Naive thymus-derived CD4-positive, alpha-beta T cell (primary cell): ENCODE results near the gene RAB1B. TPM values are rescaled to one million over a fixed set of nuclear protein-coding genes. Genes with fewer than 3 reads are reported as not detected.

Experiments
- polyA plus RNA-seq, 2 donors: library from polyadenylated mRNA; unstranded; fragments of 300-500 nt; fragmentation: Illumina TruSeq; gene quantifications; one replicate each; pipeline ENCODE4 v1.2.3, GENCODE V29; 2021
- total RNA-seq, 6 experiments: library from RNA in 5 of 6; stranded (reverse) in 5 of 6; gene quantifications; 1 replicate in 5 of 6; 2 replicates in 1 of 6; pipeline ENCODE4 v1.2.3 and lab custom pipeline; 2021 to 2026

RAB1B gene
- total and polyA plus RNA-seq, 7 experiments from 2014 or later = 11.3 to 151 (median 64.8) TPM

Other genes with a start within 250 kb of the RAB1B start
- 1 to 10 TPM in 2 of 5 experiments, not detected in 3; 1.4 to 4.2 TPM for gene CATSPER1, start 242.2 kb upstream of the RAB1B start, total RNA-seq
- not detected for gene CATSPER1, start 242.2 kb upstream of the RAB1B start, polyA plus RNA-seq
- gene GAL3ST3, start 219.5 kb upstream of the RAB1B start, total RNA-seq = not detected
- not detected for gene GAL3ST3, start 219.5 kb upstream of the RAB1B start, polyA plus RNA-seq
- gene SF3B2, start 216.3 kb upstream of the RAB1B start, total RNA-seq = 100 to 1,000 TPM; 163 to 248 (median 206) TPM
- gene SF3B2, start 216.3 kb upstream of the RAB1B start, polyA plus RNA-seq = 100 to 1,000 TPM in 1 of 2 donors, 10 to 100 TPM in 1; 81.8 to 140 TPM
- gene PACS1, start 198.4 kb upstream of the RAB1B start, total RNA-seq = 100 to 1,000 TPM; 100 to 314 (median 252) TPM
- gene PACS1, start 198.4 kb upstream of the RAB1B start, polyA plus RNA-seq = 100 to 1,000 TPM in 1 of 2 donors, 10 to 100 TPM in 1; 48.0 to 116 TPM
- 10 to 100 TPM; 26.7 to 53.6 (median 41.5) TPM for gene KLC2, start 10.9 kb upstream of the RAB1B start, total RNA-seq
- 1 to 10 TPM; 5.5 to 7.6 TPM for gene KLC2, start 10.9 kb upstream of the RAB1B start, polyA plus RNA-seq
- 10 to 100 TPM in 1 of 5 experiments, 1 to 10 TPM in 4; 1.3 to 12.3 (median 2.9) TPM for gene CNIH2, start 9.5 kb downstream of the RAB1B start, total RNA-seq
- gene CNIH2, start 9.5 kb downstream of the RAB1B start, polyA plus RNA-seq = not detected
- gene YIF1A, start 20.5 kb downstream of the RAB1B start, total RNA-seq = 10 to 100 TPM; 25.0 to 66.2 (median 33.3) TPM
- 10 to 100 TPM; 49.3 to 49.5 TPM for gene YIF1A, start 20.5 kb downstream of the RAB1B start, polyA plus RNA-seq
- gene TMEM151A, start 23.3 kb downstream of the RAB1B start, total RNA-seq = under 1 TPM in 2 of 5 experiments, not detected in 3; 0.11 to 0.29 TPM
- not detected for gene TMEM151A, start 23.3 kb downstream of the RAB1B start, polyA plus RNA-seq
- gene CD248, start 48.4 kb downstream of the RAB1B start, total RNA-seq = 1 to 10 TPM in 4 of 5 experiments, under 1 TPM in 1; 0.36 to 4.6 (median 1.8) TPM
- 10 to 100 TPM; 10.6 to 10.9 TPM for gene CD248, start 48.4 kb downstream of the RAB1B start, polyA plus RNA-seq
- 10 to 100 TPM in 3 of 5 experiments, 1 to 10 TPM in 2; 1.4 to 22.9 (median 12.3) TPM for gene RIN1, start 67.8 kb downstream of the RAB1B start, total RNA-seq
- 1 to 10 TPM; 2.6 to 9.1 TPM for gene RIN1, start 67.8 kb downstream of the RAB1B start, polyA plus RNA-seq
- gene BRMS1, start 76.5 kb downstream of the RAB1B start, total RNA-seq = 10 to 100 TPM; 35.9 to 50.8 (median 48.4) TPM
- 10 to 100 TPM; 56.7 to 73.5 TPM for gene BRMS1, start 76.5 kb downstream of the RAB1B start, polyA plus RNA-seq
- gene B4GAT1, start 79.0 kb downstream of the RAB1B start, total RNA-seq = 10 to 100 TPM in 2 of 5 experiments, 1 to 10 TPM in 3; 2.2 to 11.8 (median 7.6) TPM
- 10 to 100 TPM; 13.5 to 18.2 TPM for gene B4GAT1, start 79.0 kb downstream of the RAB1B start, polyA plus RNA-seq
- 10 to 100 TPM in 3 of 5 experiments, 1 to 10 TPM in 2; 6.0 to 18.9 (median 12.0) TPM for gene SLC29A2, start 103.1 kb downstream of the RAB1B start, total RNA-seq
- 1 to 10 TPM; 2.7 to 6.2 TPM for gene SLC29A2, start 103.1 kb downstream of the RAB1B start, polyA plus RNA-seq
- under 1 TPM in 1 of 5 experiments, not detected in 4; 0.53 TPM for gene NPAS4, start 152.4 kb downstream of the RAB1B start, total RNA-seq
- not detected for gene NPAS4, start 152.4 kb downstream of the RAB1B start, polyA plus RNA-seq
- gene MRPL11, start 170.2 kb downstream of the RAB1B start, total RNA-seq = 10 to 100 TPM; 23.5 to 64.1 (median 24.0) TPM
- gene MRPL11, start 170.2 kb downstream of the RAB1B start, polyA plus RNA-seq = 10 to 100 TPM; 83.2 to 89.3 TPM
- 10 to 100 TPM; 10.6 to 27.3 (median 18.6) TPM for gene PELI3, start 198.3 kb downstream of the RAB1B start, total RNA-seq
- 1 to 10 TPM; 5.2 to 8.4 TPM for gene PELI3, start 198.3 kb downstream of the RAB1B start, polyA plus RNA-seq
- gene DPP3, start 211.8 kb downstream of the RAB1B start, total RNA-seq = 10 to 100 TPM; 15.8 to 75.7 (median 19.4) TPM
- 10 to 100 TPM; 18.6 to 22.2 TPM for gene DPP3, start 211.8 kb downstream of the RAB1B start, polyA plus RNA-seq
- gene BBS1, start 242.0 kb downstream of the RAB1B start, total RNA-seq = 10 to 100 TPM; 16.9 to 38.2 (median 23.6) TPM
- gene BBS1, start 242.0 kb downstream of the RAB1B start, polyA plus RNA-seq = 10 to 100 TPM in 1 of 2 donors, 1 to 10 TPM in 1; 9.6 to 13.9 TPM